Caco-2 (cell line): Measurements from ENCODE around the gene GCLM. TPM values are rescaled to one million over a fixed set of nuclear protein-coding genes. Genes with fewer than 3 reads are reported as not detected.

ENCODE experiments used
- BruUV-seq: library from RNA; stranded (reverse); fragments of 400-500 nt; replicated peaks from 2 replicates; lab custom pipeline; 2021; lab: Mats Ljungman, UMichigan
- CTCF ChIA-PET: fragments of 300-600 bp; sonication (Branson Sonifier 250); formaldehyde crosslinking; loops from one replicate; lab custom pipeline; 2022; ENCODE audit warnings: antibody characterized with exemption; lab: Charles Lee
- POLR2A ChIA-PET: fragments of 300-600 bp; sonication (Branson Sonifier 250); formaldehyde crosslinking; loops from one replicate; lab custom pipeline; 2022; ENCODE audit warnings: antibody characterized with exemption; lab: Charles Lee
- DNase-seq, 2 experiments: peaks; one replicate each; pipeline versions ENCODE4 v3.0.0 to v3.0.0-alpha.2; 2020 to 2022
- H3K27me3 ChIP-seq: replicated peaks from 2 replicates; pipeline ENCODE4 v1.6.0; 2011; ENCODE audit warnings: low read length; ENCODE audit not compliant: control insufficient read depth, insufficient read depth
- H3K36me3 ChIP-seq: 2 replicates; pipeline ENCODE4 v1.5.1; 2011; ENCODE audit warnings: low read length; ENCODE audit not compliant: control insufficient read depth, insufficient read depth
- H3K4me1 ChIP-seq: fragments of 250-450 bp; sonication (Bioruptor Pico); 2 replicates; pipeline ENCODE4 v1.5.1; 2020; ENCODE audit warnings: mild to moderate bottlenecking
- H3K4me3 ChIP-seq: 2 replicates; pipeline ENCODE4 v1.5.1; 2011; ENCODE audit warnings: low read depth, mild to moderate bottlenecking, control low read depth, low read length
- H3K9me3 ChIP-seq: fragments of 250-450 bp; sonication (Bioruptor Pico); 2 replicates; pipeline ENCODE4 v1.5.1; 2020; ENCODE audit warnings: mild to moderate bottlenecking, moderate library complexity
- H3K27ac Mint-ChIP-seq: one replicate; pipeline ENCODE4 v1.8.0; 2022; ENCODE audit warnings: mixed read lengths; ENCODE audit not compliant: unreplicated experiment
- H3K27me3 Mint-ChIP-seq: one replicate; pipeline ENCODE4 v1.8.0; 2022; ENCODE audit warnings: mixed read lengths; ENCODE audit not compliant: insufficient read depth, unreplicated experiment
- H3K36me3 Mint-ChIP-seq: one replicate; pipeline ENCODE4 v1.8.0; 2022; ENCODE audit warnings: mild to moderate bottlenecking, mixed read lengths; ENCODE audit not compliant: insufficient read depth, unreplicated experiment
- H3K4me1 Mint-ChIP-seq: one replicate; pipeline ENCODE4 v1.8.0; 2022; ENCODE audit warnings: low read depth, mixed read lengths; ENCODE audit not compliant: unreplicated experiment
- H3K4me3 Mint-ChIP-seq: one replicate; pipeline ENCODE4 v1.8.0; 2022; ENCODE audit warnings: mild to moderate bottlenecking, moderate library complexity, mixed read lengths; ENCODE audit not compliant: unreplicated experiment
- H3K9me3 Mint-ChIP-seq: one replicate; pipeline ENCODE4 v1.8.0; 2022; ENCODE audit warnings: mixed read lengths; ENCODE audit not compliant: unreplicated experiment
- CTCF ChIP-seq, 2 experiments: fragments of 200-600 bp in 1 of 2; IDR thresholded peaks; 1 replicate in 1 of 2; 2 replicates in 1 of 2; pipeline versions ENCODE4 v1.5.1 to v1.8.0; 2011 to 2022; ENCODE audit warnings: antibody characterized with exemption in 1 of 2, control low read depth in 1 of 2, inconsistent platforms in 1 of 2, low read depth in 1 of 2, low read length in 1 of 2, mild to moderate bottlenecking in 1 of 2, moderate library complexity in 1 of 2; ENCODE audit not compliant: insufficient read depth in 1 of 2, severe bottlenecking in 1 of 2, unreplicated experiment in 1 of 2
- intact Hi-C: fragments of 100-400 bp; cut with micrococcal nuclease; formaldehyde crosslinking; loops from one replicate; pipeline ENCODE4 v1.10.0; 2022; ENCODE audit not compliant: unreplicated experiment
- total RNA-seq: library from RNA; stranded (reverse); gene quantifications from 2 replicates; pipeline ENCODE4 v1.2.3, GENCODE V29; 2022

GCLM gene
- total RNA-seq, 1 experiment from 2014 or later, result 11.8 TPM

GRCh38 chr1:93845538-93846205 is 63.6 kb downstream of the GCLM start:
- Mint-ChIP-seq H3K27me3 (no peaks in the 10 kb centered on the region), H3K9me3 (peaks cover 8% of the 10 kb centered on the region), H3K4me3 (peak overlapping the region; percentile 81), H3K27ac (peak overlapping the region; percentile 69), H3K4me1 (no peaks in the 10 kb centered on the region), H3K36me3 (peaks cover 24% of the 10 kb centered on the region)
- Histone ChIP-seq H3K36me3 (no peaks in the 10 kb centered on the region), H3K27me3 (no peaks in the 10 kb centered on the region), H3K4me3 (peak overlapping the region; percentile 84), H3K9me3 (no peaks in the 10 kb centered on the region), H3K4me1 (peaks cover 6% of the 10 kb centered on the region)
- intact Hi-C loops, result loop anchor here (2.0 to 10.0 kb wide), 3 partner anchors 17 to 541 kb away; no protein-coding TSS in a partner anchor
- ChIA-PET POLR2A (interaction anchor here (0.6 to 1.3 kb wide), 3 partner anchors 18 to 258 kb away, joined by 3 to 8 read pairs (median 4); partner anchors contain the start of gene DNTTIP2), CTCF (interaction anchor here (0.6 to 1.7 kb wide), 4 partner anchors 18 to 216 kb away, joined by 4 to 10 read pairs (median 4); no protein-coding TSS in a partner anchor)
- TSS peak; percentile 28 for BruUV-seq
- no peak for TF ChIP-seq CTCF (IDR thresholded peaks at IDR 0.05; ENCODE audit: insufficient read depth in 1 of 2, low read depth in 1 of 2, low read length in 1 of 2, severe bottlenecking in 1 of 2, unreplicated experiment in 1 of 2)
- peak; percentile 24 to 41 for DNase-seq

GRCh38 chr1:93844262-93845045 is 64.8 kb downstream of the GCLM start:
- H3K27me3 Mint-ChIP-seq, result no peaks in the 10 kb centered on the region
- H3K4me1 Mint-ChIP-seq, result no peaks in the 10 kb centered on the region
- TF ChIP-seq CTCF (IDR thresholded peaks at IDR 0.05; ENCODE audit: insufficient read depth in 1 of 2, low read depth in 1 of 2, low read length in 1 of 2, severe bottlenecking in 1 of 2, unreplicated experiment in 1 of 2), result peak; percentile 33 to 65
- no peak overlapping the region for H3K4me3 Mint-ChIP-seq
- DNase-seq, result peak; percentile 54 to 57
- Histone ChIP-seq H3K36me3 (no peaks in the 10 kb centered on the region), H3K4me3 (no peak overlapping the region), H3K4me1 (peaks cover 6% of the 10 kb centered on the region), H3K27me3 (no peaks in the 10 kb centered on the region), H3K9me3 (no peaks in the 10 kb centered on the region)
- no TSS peak for BruUV-seq
- POLR2A ChIA-PET, result interaction anchor here (1.0 kb wide), 1 partner anchor 35 kb away, joined by 3 read pairs; no protein-coding TSS in a partner anchor
- CTCF ChIA-PET, result interaction anchor here (0.6 to 2.3 kb wide), 13 partner anchors 14 to 767 kb away, joined by 3 to 29 read pairs (median 4); no protein-coding TSS in a partner anchor
- peaks cover 24% of the 10 kb centered on the region for H3K36me3 Mint-ChIP-seq
- H3K9me3 Mint-ChIP-seq, result no peaks in the 10 kb centered on the region
- intact Hi-C loops, result loop anchor here (1.0 to 10.0 kb wide), 5 partner anchors 16 to 540 kb away; no protein-coding TSS in a partner anchor
- H3K27ac Mint-ChIP-seq, result no peak overlapping the region
